ENCODE measurements around the gene CETP. TPM values are rescaled to one million over a fixed set of nuclear protein-coding genes. Genes with fewer than 3 reads are reported as not detected.

CETP gene
- total RNA-seq, 1 donor from 2014 or later = 0.16 TPM

DNA sequence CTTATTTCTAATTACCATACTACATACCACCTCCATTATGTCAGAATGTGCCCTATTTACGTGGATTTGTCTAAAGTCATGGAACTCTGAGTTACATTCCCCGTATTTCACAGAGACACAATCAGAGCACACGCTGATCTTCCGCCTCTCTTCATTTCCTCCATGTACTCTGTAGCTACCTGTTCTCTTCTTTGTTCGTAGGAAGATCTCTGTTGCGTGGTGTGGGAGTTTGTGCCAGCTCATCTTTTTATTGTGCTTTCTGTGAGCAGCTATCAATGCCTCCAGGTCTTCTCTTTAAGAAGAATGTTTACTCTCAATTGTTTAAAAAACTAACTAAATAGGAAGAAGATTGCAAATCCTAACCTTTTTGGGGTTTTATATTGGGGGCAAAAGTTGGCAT, 54.6 kb downstream of the CETP start:
- H3K27me3 ChIP-seq (ENCODE audit: low read depth) = no peaks in the 10 kb centered on the region
- no peaks in the 10 kb centered on the region for H3K9me3 ChIP-seq (replicated peaks)
- H3K27ac ChIP-seq (replicated peaks) = no peak overlapping the region
- no peak overlapping the region for H3K4me3 ChIP-seq
- intact Hi-C loops (cut with micrococcal nuclease) = no loop called here
- peaks cover 17% of the 10 kb centered on the region for H3K4me1 ChIP-seq
- DNase-seq = no peak
- H3K36me3 ChIP-seq = peaks cover 22% of the 10 kb centered on the region
- TF ChIP-seq, protein P1, sequence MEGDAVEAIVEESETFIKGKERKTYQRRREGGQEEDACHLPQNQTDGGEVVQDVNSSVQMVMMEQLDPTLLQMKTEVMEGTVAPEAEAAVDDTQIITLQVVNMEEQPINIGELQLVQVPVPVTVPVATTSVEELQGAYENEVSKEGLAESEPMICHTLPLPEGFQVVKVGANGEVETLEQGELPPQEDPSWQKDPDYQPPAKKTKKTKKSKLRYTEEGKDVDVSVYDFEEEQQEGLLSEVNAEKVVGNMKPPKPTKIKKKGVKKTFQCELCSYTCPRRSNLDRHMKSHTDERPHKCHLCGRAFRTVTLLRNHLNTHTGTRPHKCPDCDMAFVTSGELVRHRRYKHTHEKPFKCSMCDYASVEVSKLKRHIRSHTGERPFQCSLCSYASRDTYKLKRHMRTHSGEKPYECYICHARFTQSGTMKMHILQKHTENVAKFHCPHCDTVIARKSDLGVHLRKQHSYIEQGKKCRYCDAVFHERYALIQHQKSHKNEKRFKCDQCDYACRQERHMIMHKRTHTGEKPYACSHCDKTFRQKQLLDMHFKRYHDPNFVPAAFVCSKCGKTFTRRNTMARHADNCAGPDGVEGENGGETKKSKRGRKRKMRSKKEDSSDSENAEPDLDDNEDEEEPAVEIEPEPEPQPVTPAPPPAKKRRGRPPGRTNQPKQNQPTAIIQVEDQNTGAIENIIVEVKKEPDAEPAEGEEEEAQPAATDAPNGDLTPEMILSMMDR (IDR thresholded peaks at IDR 0.05; ENCODE audit: borderline replicate concordance) = no peak

DNA sequence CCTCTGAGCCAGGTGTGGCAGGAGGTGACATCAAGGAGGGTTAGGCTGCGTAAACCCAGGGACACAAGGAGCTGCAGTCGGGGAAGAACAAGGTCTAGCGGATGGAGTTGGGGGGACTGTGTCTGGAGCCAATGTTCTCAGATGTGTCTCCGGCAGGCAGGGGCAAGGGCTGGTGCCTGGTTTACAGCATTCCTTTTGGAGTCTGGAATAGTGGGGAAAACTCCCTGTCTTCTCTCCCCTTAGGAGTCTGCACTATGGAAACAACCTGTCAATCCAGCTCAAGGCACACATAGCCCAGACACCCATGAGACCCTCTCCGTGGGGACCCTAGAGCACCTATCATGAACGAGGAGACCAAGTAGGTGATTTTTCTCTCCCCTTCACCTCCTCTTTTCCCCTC, 55.1 kb downstream of the CETP start:
- H3K9me3 ChIP-seq (replicated peaks) = no peaks in the 10 kb centered on the region
- no peak overlapping the region for H3K27ac ChIP-seq (replicated peaks)
- H3K36me3 ChIP-seq = peaks cover 26% of the 10 kb centered on the region
- no peak overlapping the region for H3K4me3 ChIP-seq
- H3K27me3 ChIP-seq (ENCODE audit: low read depth) = no peaks in the 10 kb centered on the region
- intact Hi-C loops (cut with micrococcal nuclease) = no loop called here
- no peak for DNase-seq
- TF ChIP-seq, protein P1 (IDR thresholded peaks at IDR 0.05; ENCODE audit: borderline replicate concordance) = no peak
- H3K4me1 ChIP-seq = peaks cover 17% of the 10 kb centered on the region

DNA sequence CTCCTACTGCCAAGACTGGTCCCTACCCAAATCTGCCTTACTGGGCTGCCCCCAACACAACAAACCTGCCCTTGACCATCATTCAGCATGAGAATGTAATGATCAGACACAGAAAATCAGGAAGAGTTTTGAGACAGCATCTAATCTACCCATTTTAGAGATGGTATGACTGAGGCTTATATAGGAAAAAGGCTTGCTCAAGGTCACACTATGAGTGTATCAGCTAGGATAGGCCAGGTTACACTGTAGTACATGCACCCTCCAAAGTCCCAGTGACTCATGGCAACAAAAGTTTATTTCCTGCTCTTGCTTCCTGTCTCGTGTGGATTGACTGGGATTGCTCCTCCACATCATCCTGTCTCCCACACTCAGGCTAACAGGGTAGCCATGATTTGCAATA, 55.5 kb downstream of the CETP start:
- Histone ChIP-seq H3K9me3 (replicated peaks) (no peaks in the 10 kb centered on the region), H3K27me3 (ENCODE audit: low read depth) (no peaks in the 10 kb centered on the region), H3K4me1 (peaks cover 17% of the 10 kb centered on the region), H3K36me3 (peaks cover 30% of the 10 kb centered on the region), H3K4me3 (no peak overlapping the region), H3K27ac (replicated peaks) (no peak overlapping the region)
- intact Hi-C loops (cut with micrococcal nuclease) = no loop called here
- TF ChIP-seq, protein P1 (IDR thresholded peaks at IDR 0.05; ENCODE audit: borderline replicate concordance) = no peak
- DNase-seq = no peak

DNA sequence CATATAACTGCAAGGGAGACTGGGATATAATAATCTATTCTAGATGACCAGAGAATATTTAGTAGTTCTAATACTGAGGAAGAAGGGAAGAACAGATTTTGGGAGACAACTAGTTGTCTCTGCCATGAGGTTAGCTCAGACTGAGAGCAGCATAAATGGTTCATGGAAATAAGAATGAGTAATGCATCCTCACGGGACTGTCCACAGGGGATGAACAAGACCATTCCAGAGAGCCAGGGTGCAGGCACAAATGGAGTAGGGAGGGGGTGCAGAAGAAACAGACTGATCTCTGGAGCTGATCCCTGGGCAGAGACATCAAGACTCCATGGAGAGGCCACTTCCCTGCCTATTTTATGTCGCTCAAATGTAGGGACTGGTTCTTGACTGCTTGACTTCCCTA, 58.0 kb downstream of the CETP start:
- Histone ChIP-seq H3K9me3 (replicated peaks) (no peaks in the 10 kb centered on the region), H3K4me1 (peaks cover 6% of the 10 kb centered on the region), H3K36me3 (peaks cover 37% of the 10 kb centered on the region), H3K27ac (replicated peaks) (no peak overlapping the region), H3K27me3 (ENCODE audit: low read depth) (no peaks in the 10 kb centered on the region), H3K4me3 (no peak overlapping the region)
- TF ChIP-seq, protein P1 (IDR thresholded peaks at IDR 0.05; ENCODE audit: borderline replicate concordance) = no peak
- no peak for DNase-seq
- intact Hi-C loops (cut with micrococcal nuclease) = no loop called here

DNA sequence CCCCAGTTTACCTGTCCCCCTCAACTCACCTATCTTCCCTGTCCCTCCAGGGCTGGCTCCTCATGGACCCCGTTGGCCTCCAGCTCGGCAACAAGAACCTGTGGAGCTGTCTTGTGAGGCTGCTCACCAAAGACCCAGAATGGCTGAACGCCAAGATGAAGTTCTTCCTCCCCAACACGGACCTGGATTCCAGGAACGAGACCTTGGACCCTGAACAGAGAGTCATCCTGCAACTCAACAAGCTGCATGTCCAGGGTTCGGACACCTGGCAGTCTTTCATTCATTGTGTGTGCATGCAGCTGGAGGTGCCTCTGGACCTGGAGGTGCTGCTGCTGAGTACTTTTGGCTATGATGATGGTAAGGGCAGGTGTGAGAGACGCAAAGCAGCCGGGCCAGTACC, 58.9 kb downstream of the CETP start:
- DNase-seq = no peak
- TF ChIP-seq, protein P1 (IDR thresholded peaks at IDR 0.05; ENCODE audit: borderline replicate concordance) = no peak
- Histone ChIP-seq H3K36me3 (peaks cover 37% of the 10 kb centered on the region), H3K27me3 (ENCODE audit: low read depth) (no peaks in the 10 kb centered on the region), H3K27ac (replicated peaks) (no peak overlapping the region), H3K4me3 (no peak overlapping the region), H3K9me3 (replicated peaks) (no peaks in the 10 kb centered on the region), H3K4me1 (no peaks in the 10 kb centered on the region)
- intact Hi-C loops (cut with micrococcal nuclease) = no loop called here

DNA sequence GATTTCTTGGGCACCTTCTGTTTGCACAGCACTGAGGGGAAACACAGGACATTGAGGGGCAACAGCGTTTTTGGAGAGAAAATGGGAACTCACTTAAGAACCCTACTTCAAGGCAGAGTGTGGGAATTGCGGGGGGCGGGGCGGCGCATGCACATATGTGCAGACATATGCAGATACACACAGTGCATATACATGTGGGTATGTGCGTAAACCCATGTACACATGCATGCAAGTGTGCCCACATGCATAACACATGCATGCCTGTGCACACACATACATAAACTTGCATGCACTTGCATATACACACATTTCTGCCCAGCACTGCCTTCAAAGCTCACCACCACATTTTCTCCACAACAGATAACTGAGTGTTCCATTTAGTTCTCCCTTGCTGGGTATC, 60.0 kb downstream of the CETP start:
- DNase-seq = no peak
- TF ChIP-seq, protein P1 (IDR thresholded peaks at IDR 0.05; ENCODE audit: borderline replicate concordance) = no peak
- no peaks in the 10 kb centered on the region for H3K27me3 ChIP-seq (ENCODE audit: low read depth)
- H3K9me3 ChIP-seq (replicated peaks) = no peaks in the 10 kb centered on the region
- intact Hi-C loops (cut with micrococcal nuclease) = no loop called here
- H3K36me3 ChIP-seq = peaks cover 37% of the 10 kb centered on the region
- no peak overlapping the region for H3K4me3 ChIP-seq
- no peak overlapping the region for H3K27ac ChIP-seq (replicated peaks)
- no peaks in the 10 kb centered on the region for H3K4me1 ChIP-seq
